Brain microvascular endothelial cell (primary cell): Measurements from ENCODE around the gene TMEM236.

Experiments
- DNase-seq: peaks from one replicate; pipeline ENCODE4 v3.0.0-alpha.2; 2020
- H3K27ac ChIP-seq: fragments of 250-450 bp; sonication (Bioruptor Pico); 2 replicates; pipeline ENCODE4 v1.5.1; 2020; ENCODE audit warnings: mild to moderate bottlenecking, moderate library complexity
- H3K27me3 ChIP-seq: fragments of 250-450 bp; sonication (Bioruptor Pico); replicated peaks from 2 replicates; pipeline ENCODE4 v1.5.1; 2020; ENCODE audit warnings: mild to moderate bottlenecking
- H3K36me3 ChIP-seq: fragments of 250-450 bp; sonication (Bioruptor Pico); replicated peaks from 2 replicates; pipeline ENCODE4 v1.5.1; 2020; ENCODE audit warnings: mild to moderate bottlenecking
- H3K4me3 ChIP-seq: 2 replicates; pipeline ENCODE4 v1.5.1; 2011; ENCODE audit warnings: low read depth, mild to moderate bottlenecking, control low read depth, low read length, moderate library complexity
- in situ Hi-C: cut with HindIII; loops from 2 replicates; pipeline ENCODE4 v1.10.0; 2017; ENCODE audit warnings: low sequenced_read_pairs, low pct_ligation_motif_present
- TF ChIP-seq, protein P1 (sequence below): IDR thresholded peaks from 2 replicates; pipeline ENCODE4 v1.5.1; 2011; ENCODE audit warnings: low read depth, mild to moderate bottlenecking, moderate library complexity, low read length, control low read depth, inconsistent platforms; ENCODE audit errors: missing control alignments

TMEM236 gene

DNA sequence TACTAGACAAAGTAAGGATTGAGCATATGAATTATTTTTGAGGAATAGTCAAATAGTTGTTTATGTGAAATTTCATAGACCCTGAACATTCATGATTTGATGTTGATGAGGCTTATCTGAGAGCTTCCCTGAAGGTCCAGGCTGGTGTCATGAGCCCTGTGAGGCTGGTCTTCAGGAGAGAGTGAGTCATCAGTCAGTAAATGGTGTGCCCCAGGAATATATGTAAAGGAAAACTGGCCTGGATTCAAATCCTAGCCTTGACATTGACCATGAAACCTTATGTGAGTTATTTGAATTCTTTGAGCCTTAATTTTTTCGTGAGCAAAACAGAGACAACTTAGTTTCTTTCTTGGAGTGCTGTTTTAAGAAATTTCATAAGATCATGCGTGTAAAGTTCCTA lies 6.2 kb downstream of the TMEM236 start:
- in situ Hi-C loops = no loop called here
- H3K36me3 ChIP-seq = no peaks in the 10 kb centered on the region
- TF ChIP-seq, protein P1, sequence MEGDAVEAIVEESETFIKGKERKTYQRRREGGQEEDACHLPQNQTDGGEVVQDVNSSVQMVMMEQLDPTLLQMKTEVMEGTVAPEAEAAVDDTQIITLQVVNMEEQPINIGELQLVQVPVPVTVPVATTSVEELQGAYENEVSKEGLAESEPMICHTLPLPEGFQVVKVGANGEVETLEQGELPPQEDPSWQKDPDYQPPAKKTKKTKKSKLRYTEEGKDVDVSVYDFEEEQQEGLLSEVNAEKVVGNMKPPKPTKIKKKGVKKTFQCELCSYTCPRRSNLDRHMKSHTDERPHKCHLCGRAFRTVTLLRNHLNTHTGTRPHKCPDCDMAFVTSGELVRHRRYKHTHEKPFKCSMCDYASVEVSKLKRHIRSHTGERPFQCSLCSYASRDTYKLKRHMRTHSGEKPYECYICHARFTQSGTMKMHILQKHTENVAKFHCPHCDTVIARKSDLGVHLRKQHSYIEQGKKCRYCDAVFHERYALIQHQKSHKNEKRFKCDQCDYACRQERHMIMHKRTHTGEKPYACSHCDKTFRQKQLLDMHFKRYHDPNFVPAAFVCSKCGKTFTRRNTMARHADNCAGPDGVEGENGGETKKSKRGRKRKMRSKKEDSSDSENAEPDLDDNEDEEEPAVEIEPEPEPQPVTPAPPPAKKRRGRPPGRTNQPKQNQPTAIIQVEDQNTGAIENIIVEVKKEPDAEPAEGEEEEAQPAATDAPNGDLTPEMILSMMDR = no peak
- H3K27me3 ChIP-seq = no peaks in the 10 kb centered on the region
- H3K4me3 ChIP-seq = no peak overlapping the region
- DNase-seq = no peak
- no peak overlapping the region for H3K27ac ChIP-seq

DNA sequence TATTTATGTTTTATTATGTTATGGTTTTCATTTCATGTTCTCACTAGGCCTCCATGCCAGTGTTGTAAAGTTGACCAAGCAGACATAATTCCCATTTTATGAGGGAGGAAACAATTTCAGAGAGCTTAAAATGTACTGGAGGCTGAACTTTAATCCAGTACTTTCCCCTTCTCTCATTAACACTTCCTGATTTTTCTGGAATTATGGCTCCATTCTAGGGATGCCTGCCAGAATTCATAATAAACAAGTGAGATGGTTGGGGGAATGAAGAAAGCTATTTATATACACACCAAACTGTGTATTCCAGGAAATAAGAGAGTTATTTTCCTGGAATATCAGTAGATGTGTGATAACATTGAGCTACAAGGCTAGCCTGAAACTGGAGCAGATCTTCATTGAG lies 6.9 kb downstream of the TMEM236 start:
- H3K36me3 ChIP-seq = no peaks in the 10 kb centered on the region
- H3K4me3 ChIP-seq = no peak overlapping the region
- in situ Hi-C loops = no loop called here
- DNase-seq = no peak
- TF ChIP-seq, protein P1 = no peak
- no peak overlapping the region for H3K27ac ChIP-seq
- H3K27me3 ChIP-seq = no peaks in the 10 kb centered on the region

DNA sequence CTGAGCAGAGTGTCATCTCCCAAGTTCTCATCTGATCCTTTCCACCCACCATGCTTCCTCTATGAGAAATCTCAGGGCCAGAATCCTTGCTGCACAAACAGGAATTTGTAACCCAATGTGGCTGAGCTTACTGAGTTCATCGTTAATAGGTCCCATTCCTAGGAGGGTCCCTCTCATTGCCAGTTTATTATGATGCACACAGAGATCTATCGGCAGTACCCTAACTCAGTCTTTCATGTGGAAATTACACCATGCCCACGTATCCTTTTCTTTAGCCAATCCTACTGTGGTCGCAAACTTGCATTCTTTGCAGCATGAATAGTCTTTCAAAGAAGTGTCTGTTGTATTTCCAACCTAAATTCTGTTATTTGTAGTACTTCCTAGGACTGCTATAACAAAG lies 12.1 kb downstream of the TMEM236 start:
- in situ Hi-C loops = no loop called here
- no peak for DNase-seq
- Histone ChIP-seq H3K27me3 (no peaks in the 10 kb centered on the region), H3K4me3 (no peak overlapping the region), H3K36me3 (no peaks in the 10 kb centered on the region), H3K27ac (no peak overlapping the region)
- TF ChIP-seq, protein P1 = no peak

DNA sequence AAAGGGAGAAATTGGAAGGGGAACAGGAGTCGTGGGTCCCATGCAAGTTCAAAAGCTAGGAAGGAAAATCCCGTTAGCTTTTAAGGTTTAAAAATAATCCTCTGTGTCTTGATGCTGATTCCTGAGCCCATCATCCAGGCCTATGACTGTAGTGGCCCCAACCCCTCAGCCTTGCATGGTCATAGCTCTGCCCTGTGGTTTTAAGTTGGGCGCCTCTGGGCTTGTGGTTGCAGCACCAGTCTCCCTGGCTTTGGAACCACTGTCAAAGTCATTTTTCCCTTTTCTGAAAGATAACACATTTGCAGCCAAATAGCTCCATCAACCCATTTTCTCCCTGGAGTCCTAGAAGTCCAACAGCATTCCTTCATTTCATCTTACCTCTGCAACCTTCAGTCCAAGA lies 13.6 kb downstream of the TMEM236 start:
- Histone ChIP-seq H3K36me3 (no peaks in the 10 kb centered on the region), H3K4me3 (no peak overlapping the region), H3K27ac (no peak overlapping the region), H3K27me3 (no peaks in the 10 kb centered on the region)
- in situ Hi-C loops = no loop called here
- TF ChIP-seq, protein P1 = no peak
- DNase-seq = no peak

DNA sequence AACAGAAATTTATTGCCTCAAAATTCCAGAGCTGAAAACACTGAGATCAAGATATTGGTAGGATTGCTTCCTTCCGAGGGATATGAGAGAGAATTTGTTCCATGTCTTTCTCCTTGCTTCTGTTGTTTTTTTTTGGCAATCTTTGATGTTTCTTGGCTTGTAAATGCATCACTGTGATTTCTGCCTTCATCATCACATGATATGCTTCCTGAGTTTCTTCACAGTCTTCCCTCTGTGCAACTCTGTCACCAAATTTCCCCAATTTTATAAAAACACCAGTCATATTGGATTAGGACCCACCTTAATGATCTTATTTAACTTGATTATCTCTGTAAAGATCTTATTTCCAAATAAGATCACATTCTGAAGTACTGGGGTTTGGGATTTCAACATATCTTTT lies 14.7 kb downstream of the TMEM236 start:
- no peaks in the 10 kb centered on the region for H3K27me3 ChIP-seq
- no peak overlapping the region for H3K4me3 ChIP-seq
- in situ Hi-C loops = no loop called here
- no peak for DNase-seq
- TF ChIP-seq, protein P1 = no peak
- no peaks in the 10 kb centered on the region for H3K36me3 ChIP-seq
- H3K27ac ChIP-seq = no peak overlapping the region

DNA sequence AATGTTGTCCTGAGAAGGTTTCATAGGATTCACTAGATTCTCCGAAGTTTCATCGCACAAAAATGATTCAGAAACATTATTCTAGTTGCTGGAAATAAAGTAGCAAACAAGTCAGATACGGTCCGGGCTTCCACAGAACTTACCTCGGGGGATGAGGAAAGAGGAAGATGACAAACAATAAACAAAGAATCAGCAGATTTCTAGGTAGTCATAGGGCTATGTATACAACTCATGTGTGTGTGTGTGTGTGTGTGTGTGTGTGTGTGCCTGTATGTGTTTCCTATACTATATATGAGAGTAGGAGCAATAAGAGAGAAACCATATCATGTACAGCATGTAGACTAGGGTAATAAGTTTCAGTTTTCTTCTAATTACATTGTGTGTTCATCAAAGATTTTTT lies 16.5 kb downstream of the TMEM236 start:
- in situ Hi-C loops = no loop called here
- DNase-seq = no peak
- TF ChIP-seq, protein P1 = no peak

More for the DNA sequence above, 16.5 kb downstream of the TMEM236 start:
- no peak overlapping the region for H3K4me3 ChIP-seq
- H3K36me3 ChIP-seq = no peaks in the 10 kb centered on the region
- H3K27ac ChIP-seq = no peak overlapping the region
- H3K27me3 ChIP-seq = no peaks in the 10 kb centered on the region
